ENCODE data around the gene UTRN.

The UTRN gene

DNA sequence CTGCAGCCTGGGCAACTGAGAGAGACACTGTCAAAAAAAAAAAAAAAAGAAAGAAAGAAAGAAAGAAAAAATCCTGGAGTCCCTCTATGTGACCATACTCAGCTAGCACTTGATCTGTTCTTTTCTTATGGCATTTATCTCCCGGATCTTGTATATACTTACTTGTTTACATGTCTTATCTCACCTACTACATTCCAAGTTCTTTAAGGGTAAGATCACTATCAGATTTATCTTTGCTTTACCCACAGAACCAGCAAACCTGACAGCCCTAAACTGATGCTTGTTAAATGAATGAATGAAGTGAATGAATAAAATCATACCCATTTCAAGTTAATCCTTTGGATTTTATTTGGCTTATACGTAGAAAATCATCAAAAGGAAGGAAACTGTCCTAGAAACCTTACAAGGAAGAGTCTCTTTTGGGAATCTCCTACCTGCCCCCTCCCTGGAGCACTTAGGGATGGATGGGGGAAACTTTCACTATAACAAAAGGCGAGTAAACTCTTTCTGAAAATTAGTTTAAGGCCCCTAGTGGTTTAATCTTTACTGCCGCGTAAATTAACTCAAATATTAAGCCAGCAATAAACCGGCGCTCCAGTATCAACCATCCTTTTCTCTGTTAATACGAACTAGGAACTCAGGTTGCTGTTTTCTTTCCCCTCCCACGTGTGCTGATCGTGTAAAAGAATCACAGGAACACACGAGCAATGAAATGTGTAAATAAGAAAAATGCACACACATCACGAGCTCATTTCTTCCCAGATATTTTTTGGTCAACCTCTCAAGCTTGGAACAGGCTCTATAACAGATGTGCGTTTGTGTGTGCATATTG, 1.3 kb upstream of the UTRN start:
- DNase-seq = peak; percentile 56

DNA sequence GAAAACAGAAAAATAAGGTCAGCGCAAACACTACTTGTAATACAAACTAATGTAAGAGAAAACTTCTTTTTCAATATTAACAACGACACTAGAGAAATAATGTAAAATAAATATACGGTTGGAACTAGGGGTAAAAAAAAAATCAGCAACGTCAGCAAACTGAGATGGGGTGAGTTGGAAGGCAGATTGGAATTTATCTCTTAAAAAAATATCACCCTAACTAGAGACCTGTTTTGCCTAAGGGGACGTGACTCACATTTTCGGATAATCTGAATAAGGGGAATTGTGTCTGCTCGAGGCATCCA, 705 bp upstream of the UTRN start:
- DNase-seq = no peak

DNA sequence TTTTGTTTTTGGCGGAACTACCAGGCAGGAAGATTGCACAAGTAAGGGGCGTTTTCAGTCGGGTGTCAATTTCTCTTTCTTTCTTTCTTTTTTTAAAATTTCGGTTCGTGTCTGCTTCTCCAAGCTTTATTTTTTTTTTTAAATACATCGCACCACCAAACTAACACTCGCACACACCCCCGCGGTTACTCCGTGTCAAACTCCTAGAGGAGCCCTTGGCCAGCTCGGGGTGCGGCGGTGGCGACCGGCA, 338 bp downstream of the UTRN start:
- no peak for DNase-seq

DNA sequence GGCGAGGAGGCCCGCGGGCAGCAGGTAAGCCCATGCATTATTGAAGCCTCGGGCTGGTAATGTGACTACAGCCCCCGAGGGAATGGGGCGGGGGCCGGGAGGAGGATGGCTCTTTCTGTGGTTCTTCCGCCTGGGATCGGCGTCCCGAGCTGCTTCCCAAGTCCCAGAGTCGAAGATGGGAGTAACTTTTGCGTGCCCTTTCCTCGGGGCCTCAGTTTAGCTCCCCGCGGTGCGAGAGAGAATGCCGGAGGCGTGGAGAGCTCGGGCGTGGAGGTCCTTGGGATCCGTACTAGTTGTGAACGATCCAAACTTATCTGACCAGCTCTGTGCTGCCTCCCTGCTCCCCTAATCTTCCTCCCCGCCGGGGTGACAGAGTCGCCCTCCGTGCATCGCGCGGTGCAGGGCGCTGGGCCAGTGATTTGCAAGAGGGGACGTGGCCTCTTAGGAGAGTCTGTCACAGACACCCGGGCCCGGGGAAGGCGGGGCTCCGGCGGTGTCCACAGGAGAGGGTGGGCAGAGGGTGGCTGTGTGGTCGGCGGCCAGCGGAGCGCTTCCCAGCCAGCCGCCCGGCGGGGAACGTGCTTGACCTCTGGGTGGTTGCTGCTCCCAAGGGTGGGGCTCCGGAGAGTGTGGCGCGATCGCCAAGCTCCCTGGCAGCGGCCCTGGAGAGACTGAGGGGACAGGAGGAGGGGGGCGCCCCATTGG, 815 bp downstream of the UTRN start:
- peak; percentile 71 for DNase-seq

DNA sequence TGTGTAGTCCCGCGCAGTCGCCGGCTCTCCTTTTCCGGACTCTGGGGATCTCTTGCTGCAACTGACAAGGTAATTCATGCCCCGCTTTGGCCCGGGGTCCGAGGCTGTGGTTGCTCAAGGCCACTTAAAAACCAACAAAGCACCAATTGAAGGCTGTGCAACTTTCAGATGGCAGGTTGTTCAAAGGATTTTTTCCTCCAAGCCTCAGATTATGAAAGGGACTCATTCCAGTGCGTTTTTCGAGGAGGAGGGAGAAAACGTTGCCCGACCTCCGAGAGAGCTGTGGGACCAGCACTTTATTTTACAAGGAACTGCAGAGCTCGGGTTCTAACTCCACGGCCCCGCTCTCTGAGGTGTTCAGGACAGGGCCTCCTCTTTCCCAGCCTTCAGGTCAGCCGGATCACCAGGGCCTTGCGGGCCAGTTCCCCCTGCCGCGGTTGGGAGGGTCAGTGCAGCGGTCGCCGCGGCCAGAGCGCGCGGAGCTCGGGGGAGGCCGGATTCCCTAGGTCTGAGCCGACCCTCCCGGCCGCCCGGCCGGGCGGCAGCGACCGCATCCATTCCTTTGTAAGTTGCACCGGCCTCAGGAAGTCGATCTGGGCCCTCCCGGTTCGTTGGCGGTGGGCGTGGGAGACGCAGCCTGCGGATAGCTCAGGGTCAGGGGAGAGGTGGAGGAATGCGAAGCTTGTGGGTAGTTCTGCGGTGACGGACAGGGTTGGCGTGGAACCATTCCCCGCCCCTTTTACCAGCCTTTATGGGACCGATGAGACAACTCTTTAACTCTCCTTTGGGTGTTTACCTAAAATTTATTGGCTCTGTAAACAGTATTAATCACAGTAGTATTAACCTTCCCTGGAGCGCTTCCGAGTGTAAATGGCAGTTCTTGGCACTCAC, 1.6 kb downstream of the UTRN start:
- peak; percentile 69 for DNase-seq

DNA sequence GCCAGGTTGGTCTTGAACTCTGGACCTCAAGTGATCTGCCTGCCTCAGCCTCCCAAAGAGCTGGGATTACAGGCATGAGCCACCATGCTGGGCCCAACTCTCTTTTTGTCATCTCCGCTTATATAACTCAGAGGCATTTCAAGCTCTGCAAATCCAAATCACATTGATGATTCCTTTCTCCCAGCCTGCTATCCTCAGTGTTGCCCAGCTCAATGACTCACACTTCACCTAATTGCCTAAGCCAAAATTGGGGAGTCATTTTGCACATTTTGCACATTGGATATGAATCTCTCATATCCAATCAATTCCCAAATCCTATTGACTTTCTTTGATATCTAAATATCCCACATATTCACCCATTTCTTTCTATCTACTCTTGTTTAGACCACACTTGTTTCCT, 3.9 kb downstream of the UTRN start:
- DNase-seq = no peak

DNA sequence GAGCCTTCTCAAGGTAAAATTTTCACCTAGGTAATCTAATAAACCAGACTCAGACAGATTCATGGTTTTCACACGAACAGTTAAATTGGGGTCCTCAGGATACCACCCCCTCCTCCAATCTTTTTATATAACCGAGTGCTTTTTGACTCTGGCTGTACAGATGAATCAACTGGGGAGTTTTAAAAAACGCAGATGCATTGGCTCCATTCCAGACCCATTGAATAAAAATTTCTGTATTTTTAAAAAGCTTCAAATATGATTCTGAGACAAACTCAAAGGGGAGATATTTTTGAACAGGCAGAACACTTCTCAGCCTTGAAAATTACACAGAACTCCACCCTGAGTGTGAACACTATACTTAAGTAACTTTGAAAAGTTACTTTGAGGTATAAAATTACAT, 7.2 kb downstream of the UTRN start:
- no peak for DNase-seq

DNA sequence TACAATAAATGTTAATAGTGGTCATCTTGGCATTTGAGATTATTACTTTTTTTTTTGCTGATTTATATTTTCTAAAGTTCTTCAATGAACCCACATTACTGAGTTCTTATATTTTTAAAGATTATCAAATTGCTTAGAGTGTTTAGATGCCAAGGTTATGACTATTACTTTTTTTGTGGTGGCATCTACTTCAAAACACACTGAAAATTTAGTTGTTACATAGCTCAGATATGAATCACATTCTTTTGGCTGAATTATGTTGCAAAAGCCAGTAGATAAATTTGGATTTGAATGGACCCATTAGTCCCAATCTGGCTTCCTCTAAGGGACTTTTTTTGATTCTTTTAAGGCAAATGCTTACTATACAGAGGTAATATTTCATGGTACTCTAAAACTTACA, 8.9 kb downstream of the UTRN start:
- no peak for DNase-seq

DNA sequence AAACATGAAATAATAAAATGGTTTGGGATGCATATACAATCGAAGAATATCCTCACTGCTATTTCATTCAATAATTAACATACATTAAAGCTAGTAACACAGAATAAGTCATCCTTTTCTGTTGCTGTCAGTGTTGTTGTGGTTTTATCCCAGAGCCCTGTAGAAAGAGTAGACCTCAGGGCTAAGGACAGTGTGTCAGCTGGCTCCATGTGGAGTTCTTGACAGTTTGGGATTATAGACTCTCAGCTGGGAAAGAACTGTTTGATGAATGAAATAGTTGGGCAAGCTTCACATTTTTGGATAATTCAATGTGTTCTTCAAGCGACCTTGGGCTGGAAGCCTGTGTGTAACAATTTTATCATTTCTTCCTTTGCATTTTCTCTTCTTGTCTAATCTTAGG, 10.1 kb downstream of the UTRN start:
- no peak for DNase-seq

DNA sequence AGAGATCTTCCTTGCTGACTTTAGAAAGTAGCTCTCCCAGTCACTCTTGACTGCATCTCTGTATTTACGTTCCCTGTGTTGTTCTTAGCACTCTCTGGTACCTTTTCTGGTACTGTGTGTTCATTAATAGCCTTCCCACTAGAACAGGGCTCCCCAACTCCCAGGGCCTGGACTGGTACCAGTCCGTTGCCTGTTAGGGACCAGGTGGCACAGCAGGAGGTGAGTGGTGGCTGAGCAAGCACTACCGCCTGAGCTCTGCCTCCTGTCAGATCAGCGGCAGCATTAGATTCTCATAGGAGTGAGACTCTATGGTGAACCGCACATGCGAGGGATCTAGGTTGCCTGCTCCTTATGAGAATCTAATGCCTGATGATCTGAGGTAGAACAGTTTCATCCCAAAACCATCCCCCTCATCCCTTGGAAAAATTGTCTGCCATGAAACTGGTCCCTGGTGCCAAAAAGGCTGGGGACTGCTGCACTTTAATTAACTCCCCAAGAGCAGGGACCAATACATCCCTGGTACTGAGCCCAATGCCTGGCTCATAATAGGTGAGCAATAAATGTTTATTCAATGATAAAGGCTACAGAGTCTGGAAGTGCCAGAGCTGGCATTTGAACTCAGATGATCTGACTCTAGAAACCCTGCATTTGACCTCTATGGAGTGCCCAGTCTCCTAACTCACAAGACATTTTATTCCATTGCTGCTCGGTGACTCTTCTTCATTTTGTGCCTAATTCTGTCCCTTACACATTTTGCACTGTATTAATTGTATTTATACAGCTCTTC, 11.0 kb downstream of the UTRN start:
- DNase-seq = no peak

DNA sequence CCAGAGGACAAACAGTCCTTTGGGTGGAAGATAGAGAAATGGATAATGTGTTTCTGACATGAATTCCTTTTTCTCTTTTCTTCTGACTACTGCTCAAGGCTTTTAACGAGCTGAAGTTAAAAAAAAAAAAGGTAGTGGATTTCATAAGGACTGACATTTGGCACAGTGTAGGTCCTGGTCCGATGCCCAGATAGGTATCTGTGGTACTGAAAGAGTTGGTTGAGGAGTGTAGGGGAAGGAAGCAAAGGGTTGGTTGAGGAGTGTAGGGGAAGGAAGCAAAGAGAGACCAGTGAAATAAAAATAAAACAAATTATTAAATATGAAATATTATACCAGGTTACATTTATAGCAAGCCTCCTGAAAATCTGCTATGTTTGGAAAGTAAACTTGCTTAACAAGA, 11.8 kb downstream of the UTRN start:
- no peak for DNase-seq

DNA sequence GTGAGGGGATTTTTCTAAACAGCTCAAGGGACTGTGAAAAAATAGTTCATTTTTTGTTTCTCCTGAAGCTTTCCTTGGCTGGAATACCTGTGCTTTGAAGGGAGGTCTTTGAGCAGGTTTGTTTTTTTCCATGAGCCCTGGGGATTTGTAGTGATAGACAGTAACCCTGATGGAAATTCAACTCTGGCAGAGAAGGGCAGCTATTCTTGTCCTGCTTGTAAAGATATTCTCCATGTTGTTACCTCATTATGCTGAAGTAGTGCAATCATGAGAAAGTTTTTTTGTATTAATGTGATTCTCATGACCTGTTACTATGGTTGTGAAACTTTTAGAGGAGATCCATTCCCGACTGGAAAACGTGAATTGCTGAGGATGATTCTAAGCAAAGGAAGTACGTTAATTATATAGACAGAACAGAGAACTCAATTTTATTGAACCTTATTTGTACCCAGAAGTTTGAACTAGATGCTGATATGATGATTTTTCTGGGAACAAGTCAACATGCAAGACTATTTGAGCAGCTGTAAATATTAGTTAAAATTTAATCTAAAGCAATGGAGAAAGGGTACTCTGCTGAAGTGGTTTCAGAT, 12.5 kb downstream of the UTRN start:
- DNase-seq = no peak

DNA sequence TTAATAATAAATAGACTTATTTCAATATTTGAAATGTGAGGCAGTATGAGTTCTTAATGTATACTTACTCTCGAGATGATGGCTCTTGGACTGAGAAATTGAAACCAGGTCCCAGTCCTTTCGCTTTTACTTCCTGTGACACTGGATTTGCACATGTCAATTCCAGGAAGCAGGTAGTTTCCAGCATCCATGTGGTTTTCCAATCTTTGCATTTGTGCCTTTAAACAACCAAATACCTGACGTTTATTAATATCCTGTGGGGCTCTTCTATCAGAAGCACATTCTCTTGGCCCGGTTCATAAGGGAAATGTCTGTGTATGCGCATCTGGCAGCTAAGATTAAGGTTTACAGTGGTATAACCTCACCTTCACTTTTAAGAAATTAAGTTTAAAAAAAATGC, 13.1 kb downstream of the UTRN start:
- DNase-seq = peak; percentile 13

DNA sequence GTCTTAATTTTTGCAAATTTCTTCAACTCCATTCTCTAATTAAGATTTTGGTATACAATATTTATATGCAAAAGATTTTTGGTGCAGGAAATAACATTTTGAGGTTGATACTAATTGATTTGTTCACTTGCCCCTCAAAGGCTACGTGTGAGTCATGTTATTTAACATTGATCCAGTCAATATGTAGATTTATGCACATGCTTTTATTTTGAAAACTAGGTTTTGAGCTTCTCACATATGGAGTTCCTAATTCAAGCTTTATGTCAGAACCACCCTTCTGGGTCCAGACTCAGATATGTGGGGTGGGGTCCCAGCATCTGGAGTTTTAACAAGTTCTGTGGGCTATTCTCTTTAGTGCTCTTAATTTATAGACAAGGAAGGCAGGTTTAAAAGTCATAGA, 13.8 kb downstream of the UTRN start:
- DNase-seq = no peak

DNA sequence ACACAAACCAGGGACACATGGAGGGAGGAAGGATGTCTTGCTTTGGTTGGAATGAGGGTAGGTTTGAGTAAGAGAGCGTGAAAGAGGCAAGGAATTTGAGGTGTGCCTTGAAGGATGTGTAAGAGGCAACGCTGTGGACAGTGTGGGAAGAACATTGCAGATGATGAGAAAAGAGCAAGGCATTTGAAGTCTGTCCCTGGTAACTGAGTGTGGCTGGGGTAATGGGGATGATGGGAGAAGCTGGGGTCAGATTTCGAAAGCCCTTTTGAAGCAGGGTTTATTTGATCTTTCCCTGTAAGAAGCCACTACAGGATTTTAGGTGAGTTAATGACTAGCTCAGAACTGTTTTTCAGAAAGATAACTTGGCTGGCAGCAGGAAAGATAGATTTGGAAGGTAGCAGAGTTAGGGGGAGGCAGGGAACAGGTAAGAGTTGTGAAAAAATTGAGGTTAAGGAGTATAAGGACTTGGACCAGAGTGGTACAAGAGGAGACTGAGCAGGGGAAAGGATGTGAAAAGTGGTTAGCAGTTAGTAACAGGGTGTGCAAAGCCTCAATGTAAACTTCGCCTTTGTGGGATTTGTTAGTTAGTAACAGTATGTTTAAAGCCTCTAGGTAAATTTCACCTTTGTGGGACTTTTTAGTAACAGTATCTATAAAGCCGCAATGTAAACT, 17.7 kb downstream of the UTRN start:
- DNase-seq = no peak

DNA sequence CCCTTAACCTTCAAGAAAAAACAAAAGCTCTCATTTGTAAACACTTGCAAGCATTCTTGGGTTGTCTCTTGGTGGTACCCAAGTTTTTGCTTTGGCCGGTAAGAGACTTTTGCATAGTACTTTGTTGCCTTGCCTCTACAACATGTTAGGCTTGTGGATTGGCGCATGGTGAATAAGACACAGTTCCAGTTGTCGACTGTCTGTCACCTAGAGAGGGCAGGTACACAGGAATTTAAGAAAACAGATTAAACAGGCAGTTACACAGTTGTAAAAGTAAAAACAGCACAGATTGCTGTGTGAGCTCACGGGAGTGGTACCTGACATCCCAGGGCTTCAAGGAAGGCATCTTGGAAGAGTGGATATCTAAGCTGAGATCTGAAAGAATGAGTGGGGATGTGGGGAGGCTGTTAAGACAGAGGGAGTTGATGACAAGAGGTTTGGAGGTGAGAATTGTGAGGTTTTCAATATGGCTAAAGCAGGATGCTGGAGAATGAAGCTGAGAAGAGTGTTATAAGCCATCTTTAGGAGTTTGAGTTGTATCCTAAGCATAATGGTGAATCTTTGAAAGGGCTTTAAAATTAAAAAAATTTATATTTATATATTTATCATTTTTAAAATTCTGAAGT, 19.2 kb downstream of the UTRN start:
- DNase-seq = no peak

DNA sequence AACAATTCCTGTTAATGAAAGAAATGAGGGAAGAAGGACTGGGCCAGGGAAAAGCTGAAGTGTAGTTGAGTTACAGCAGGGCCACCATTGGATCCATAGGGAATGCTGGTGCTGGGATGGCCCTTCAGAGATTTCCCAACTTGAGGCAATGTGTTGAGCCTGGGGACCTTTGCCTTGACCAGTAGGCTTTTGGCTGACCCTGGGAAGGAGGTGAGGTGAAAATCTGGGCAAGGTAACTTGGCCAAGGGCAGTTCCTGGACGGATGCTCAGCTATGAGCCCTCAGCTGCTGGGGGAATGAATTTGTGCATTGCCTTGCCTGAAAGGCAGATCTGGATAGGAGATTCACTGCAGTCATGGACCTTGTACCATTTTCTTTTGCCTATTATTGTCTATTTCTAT, 20.4 kb downstream of the UTRN start:
- DNase-seq = no peak

DNA sequence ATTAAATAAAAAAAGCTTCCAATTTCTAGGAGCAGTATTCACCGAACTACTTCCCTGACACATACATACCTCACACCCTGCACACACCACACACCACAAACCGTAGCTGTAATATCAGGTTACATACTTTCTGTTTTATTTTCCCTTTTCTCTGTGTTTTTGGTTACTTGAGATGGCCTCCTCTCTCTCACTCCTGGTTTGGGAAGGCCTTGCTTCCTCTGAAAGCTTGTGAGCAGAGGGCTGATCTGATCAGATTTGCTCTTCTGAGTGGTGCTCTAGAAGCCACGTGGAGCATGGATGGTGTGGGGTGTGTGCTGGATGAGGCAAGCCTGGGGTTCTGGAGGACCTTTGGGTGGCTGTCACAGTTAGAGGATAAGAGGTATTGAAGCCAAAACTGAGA, 20.9 kb downstream of the UTRN start:
- DNase-seq = peak; percentile 83

DNA sequence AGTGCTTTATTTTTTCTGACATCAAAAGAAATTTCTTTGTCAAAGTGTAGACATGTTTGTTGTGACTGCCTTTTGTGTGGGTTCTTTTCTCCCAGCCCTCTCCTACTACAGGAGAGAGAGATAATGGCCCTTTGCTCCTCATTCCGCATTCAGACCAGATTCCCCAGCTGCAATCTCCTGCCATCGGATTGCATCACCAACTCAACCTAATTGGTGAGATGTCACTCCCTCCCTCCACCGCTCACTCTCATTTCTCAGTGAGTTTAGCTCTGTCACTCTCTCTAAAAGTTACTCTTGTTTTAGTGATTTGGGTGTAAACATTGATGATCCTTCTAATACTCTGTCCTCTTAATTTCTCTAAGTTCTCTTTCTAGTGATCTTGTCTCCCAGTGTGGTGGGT, 22.7 kb downstream of the UTRN start:
- no peak for DNase-seq

DNA sequence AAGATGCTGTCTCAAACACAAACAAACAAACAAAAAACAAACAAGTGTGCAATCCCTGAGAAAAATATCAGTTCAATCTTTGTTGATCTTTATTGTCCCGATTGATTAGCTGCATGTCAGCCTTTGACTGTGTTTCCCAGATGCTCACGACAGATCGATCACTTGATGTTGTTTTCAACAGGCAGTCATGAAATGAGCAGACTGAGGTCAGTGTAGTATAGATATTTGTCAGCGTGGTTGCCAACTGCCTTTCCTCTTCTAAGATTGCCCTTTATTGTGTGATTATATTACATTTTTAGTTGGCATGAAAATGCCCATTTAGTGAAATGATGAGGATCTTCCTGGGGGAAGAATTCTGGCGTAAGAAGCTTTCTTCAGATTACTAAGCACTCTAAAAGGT, 25.6 kb downstream of the UTRN start:
- DNase-seq = no peak

DNA sequence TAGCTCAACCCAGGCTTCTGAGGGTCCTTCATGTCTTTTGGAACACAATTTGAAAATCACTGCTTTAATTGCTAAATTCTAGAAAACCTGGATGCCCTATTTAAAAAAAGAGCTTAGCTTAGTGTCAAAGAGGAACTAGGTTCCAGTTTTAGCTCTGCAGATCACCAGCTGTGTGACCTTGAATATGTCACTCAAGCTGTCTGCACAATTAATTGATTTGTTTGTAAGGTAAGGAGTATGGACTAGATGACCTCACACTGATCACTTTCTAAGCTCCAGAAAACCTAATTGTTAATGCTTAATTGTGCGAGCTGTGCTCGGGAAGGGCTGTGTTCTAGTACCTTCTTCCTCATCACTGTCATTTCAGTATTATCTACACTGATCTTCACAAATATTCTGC, 26.2 kb downstream of the UTRN start:
- DNase-seq = no peak

DNA sequence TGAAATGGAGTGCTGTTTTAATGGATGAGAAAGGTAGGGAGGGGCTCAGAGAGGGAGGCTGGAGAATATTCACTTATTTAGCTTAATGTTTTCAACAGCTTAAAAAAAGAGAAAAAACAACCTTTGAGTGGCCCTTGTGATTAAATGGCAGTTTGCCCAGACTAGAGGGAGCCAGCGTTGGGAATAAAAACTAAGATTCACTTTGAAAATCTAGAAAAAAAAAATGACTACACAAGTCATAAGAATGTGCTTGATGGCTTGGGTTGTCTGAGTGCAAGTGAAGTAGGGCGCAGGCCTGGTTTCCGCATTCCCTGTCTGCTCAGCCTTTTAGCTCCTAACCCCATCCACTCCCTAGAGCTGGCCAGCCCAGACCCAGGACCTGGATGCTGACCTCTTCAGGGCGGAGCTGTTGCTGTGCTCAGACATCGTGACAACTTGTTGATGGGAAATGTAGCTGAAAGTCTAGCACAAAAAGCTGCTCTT, 28.9 kb downstream of the UTRN start:
- no peak for DNase-seq

Measured in OCI-M1 (cell line).